GM12864 (cell line): Measurements from ENCODE around the gene BCAR3.
A peak's percentile ranks its signal among the peaks of the same experiment; 100 is the strongest.

Experiments
- DNase-seq: peaks from one replicate; pipeline ENCODE4 v3.0.0-alpha.2; 2011; ENCODE audit warnings: low read depth
- H3K4me3 ChIP-seq: 2 replicates; pipeline ENCODE4 v1.5.1; 2011; ENCODE audit warnings: mild to moderate bottlenecking, low read depth, low read length, control low read depth
- TF ChIP-seq, protein P1 (sequence below): IDR thresholded peaks from 2 replicates; pipeline ENCODE4 v1.5.1; 2011; ENCODE audit warnings: low read depth, mild to moderate bottlenecking, moderate library complexity, low read length, control low read depth, inconsistent platforms; ENCODE audit errors: missing control alignments

Gene BCAR3

DNA sequence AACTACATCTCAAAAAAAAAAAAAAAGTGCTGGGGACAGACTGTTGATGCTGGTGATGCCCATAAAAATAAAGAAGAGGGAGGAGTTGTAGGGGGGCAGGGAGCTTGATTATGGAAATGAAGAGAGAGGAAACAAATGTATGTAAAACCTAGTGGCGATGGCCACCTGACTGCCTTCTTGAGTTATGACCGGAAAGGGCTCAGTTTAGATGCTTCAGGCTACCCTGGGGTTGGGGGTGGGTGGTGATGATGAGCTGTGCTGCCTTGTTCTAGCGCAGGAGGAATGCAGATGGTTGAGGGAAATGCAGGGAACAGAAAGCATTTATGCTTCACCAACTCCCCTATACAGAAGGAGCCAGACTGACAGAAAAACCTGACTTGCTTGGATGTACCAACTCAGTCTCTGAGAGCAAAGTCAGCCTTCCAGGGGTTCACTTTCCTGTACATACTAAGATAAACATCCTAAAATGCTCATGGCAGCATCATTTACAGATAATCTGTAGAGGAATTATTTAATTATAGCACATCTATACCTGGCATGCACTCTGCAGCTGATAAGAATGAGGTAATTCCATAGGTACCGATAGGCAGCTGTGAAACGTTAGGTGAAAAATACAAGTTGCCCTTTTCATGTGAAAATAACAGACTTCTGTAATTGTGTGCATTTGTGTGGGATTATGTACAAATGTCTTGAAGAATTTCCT is 8.0 kb upstream of the BCAR3 start:
- H3K4me3 ChIP-seq = no peak overlapping the region
- no peak for DNase-seq
- TF ChIP-seq, protein P1, sequence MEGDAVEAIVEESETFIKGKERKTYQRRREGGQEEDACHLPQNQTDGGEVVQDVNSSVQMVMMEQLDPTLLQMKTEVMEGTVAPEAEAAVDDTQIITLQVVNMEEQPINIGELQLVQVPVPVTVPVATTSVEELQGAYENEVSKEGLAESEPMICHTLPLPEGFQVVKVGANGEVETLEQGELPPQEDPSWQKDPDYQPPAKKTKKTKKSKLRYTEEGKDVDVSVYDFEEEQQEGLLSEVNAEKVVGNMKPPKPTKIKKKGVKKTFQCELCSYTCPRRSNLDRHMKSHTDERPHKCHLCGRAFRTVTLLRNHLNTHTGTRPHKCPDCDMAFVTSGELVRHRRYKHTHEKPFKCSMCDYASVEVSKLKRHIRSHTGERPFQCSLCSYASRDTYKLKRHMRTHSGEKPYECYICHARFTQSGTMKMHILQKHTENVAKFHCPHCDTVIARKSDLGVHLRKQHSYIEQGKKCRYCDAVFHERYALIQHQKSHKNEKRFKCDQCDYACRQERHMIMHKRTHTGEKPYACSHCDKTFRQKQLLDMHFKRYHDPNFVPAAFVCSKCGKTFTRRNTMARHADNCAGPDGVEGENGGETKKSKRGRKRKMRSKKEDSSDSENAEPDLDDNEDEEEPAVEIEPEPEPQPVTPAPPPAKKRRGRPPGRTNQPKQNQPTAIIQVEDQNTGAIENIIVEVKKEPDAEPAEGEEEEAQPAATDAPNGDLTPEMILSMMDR = no peak

DNA sequence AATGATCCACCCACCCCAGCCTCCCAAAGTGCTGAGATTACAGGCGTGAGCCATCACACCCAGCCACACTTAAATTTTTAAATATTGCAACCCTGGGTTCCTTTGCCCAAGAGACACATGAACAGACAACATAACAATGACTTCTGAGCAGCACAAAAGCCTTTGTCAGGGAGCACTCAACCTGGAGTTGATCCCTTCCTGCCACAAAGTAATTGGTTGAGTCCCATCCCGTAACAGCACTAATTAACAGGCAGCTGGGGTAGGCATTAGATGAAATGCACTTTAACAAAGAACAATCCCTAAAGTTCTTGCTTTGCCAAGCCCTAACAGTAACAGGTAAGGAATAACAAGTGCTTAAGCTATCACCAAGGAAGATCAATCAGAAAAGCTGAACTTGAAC is 5.9 kb upstream of the BCAR3 start:
- no peak overlapping the region for H3K4me3 ChIP-seq
- DNase-seq = no peak
- TF ChIP-seq, protein P1 = no peak

DNA sequence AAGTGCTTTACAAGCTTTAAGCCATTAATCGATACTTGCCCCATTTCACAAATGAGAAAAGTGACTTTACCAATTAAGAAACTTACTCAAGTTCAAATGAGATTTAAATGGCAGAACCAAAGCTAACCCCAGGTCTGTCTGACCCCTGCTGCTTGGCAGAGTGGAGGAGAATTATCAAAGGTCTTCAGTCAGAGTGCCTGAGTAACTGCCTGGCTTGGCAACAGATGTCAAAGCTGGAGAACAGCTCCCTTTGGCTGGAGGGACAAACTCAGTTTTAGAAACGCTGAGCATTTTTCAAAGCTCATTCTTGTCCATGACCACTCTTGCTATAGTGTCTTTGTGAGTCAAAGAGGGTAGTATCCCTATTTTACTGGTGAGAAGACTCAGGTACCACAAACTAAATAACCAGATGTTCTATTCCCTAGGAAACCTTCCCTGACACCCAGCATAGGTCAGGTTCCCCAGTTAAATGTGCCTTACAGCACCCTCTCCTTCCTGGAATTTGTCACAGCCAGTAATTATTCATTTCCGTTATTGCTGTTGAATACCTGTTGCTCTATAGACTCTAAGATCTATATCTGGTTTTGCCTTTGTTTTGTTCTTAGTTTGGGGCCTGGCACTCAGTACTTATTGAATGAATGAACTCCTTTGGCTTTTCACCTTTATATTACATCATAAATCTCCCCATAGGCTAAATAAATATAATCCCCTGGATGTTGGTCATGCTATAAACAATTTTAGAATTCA is 5.0 kb upstream of the BCAR3 start:
- TF ChIP-seq, protein P1 = no peak
- H3K4me3 ChIP-seq = no peak overlapping the region
- no peak for DNase-seq

DNA sequence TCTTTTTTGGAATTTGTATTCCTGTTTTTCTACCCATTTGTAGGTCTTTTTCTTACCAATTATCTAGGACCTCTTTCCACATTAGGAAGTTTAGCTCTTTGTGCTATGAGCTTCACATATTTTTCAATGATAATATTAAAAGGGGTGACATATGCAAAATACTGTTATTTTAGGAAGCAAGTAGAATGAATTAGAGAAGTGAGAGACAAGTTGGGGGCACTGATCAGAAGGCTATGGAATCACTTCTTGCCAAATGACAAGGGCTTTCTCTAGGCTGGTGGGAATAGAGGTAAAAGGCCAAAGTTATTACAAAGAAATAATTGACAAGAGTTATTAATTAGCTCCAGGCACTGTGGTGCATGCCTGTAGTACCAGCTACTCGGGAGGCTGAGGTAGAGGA is 4.3 kb upstream of the BCAR3 start:
- no peak overlapping the region for H3K4me3 ChIP-seq
- no peak for DNase-seq
- TF ChIP-seq, protein P1 = no peak

DNA sequence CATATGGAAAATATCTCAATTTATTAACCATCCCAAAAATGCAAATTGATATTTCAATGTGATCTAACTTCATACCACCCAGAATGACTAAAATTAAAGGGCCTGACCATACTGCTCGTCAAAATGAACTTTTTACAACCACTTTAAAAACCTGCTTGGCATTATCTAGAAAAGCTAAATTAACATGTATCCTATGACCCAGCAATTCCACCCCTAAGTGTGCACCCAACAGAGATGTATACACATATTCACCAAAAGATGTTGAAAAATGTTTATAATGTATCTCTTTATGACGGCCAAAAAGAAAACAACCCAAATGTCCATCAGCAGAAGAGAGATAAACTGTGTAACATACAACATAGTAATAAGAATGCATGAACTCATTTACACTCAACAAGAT is 1.6 kb upstream of the BCAR3 start:
- no peak for DNase-seq
- TF ChIP-seq, protein P1 = no peak
- no peak overlapping the region for H3K4me3 ChIP-seq

DNA sequence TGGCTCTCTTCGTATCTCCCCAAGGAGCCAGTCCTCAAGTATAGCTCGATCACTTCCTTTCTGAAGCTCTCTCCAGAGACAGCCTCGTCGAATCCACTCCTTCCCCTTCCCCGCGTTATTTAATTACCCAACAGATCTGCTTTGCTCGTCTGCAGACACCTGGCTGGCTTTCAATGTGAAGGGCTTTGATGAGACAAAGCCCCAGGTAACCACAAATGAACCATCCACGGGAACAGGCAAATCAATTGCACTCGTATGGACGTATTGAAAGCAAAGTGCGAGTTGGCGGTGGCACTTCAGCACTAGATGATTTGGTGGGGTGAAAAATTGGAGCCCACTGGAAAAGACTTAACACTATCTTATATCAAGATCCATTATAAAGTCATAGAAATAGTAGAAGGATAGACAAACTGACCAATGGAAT is 364 bp upstream of the BCAR3 start:
- peak overlapping the region; percentile 78 for H3K4me3 ChIP-seq
- DNase-seq = no peak

More for the DNA sequence above, 364 bp upstream of the BCAR3 start:
- TF ChIP-seq, protein P1 = no peak
